IMR-90 (cell line): ENCODE data around the gene GNA14. TPM values are rescaled to one million over a fixed set of nuclear protein-coding genes. Genes with fewer than 3 reads are reported as not detected.

ENCODE experiments used
- ATAC-seq: fragments of 200-7000 bp; cut with Tn5 transposase; 2 replicates; pipeline ENCODE4 v1.9.1; 2020; ENCODE audit warnings: low read depth, mild to moderate bottlenecking, moderate library complexity
- BruUV-seq: library from RNA; stranded (reverse); fragments of 400-500 nt; replicated peaks from 2 replicates; lab custom pipeline; 2021; lab: Mats Ljungman, UMichigan
- CTCF ChIA-PET: fragments of 300-600 bp; formaldehyde crosslinking; extraction: SDS; loops from one replicate; lab custom pipeline; 2021; ENCODE audit warnings: antibody characterized with exemption; lab: Yijun Ruan, JAX
- POLR2A ChIA-PET: fragments of 300-600 bp; sonication (Branson Sonifier 250); formaldehyde crosslinking; loops from one replicate; lab custom pipeline; 2022; ENCODE audit warnings: antibody characterized with exemption; ENCODE audit not compliant: unreplicated experiment; lab: Charles Lee
- DNase-seq: peaks from one replicate; pipeline ENCODE4 v3.0.0; 2013
- H2AFZ ChIP-seq: replicated peaks from 2 replicates; pipeline ENCODE3; 2013; ENCODE audit warnings: low read length, mild to moderate bottlenecking; ENCODE audit not compliant: poor library complexity
- H2AK5ac ChIP-seq: 2 replicates; pipeline ENCODE4 v1.6.1; 2013; ENCODE audit warnings: low read depth, low read length, inconsistent platforms
- H2AK9ac ChIP-seq: replicated peaks from 2 replicates; pipeline ENCODE3; 2013; ENCODE audit warnings: mild to moderate bottlenecking, low read depth, low read length, moderate library complexity; ENCODE audit not compliant: poor library complexity
- H2BK120ac ChIP-seq: 2 replicates; pipeline ENCODE4 v1.6.1; 2013; ENCODE audit warnings: low read depth, low read length, inconsistent platforms
- H2BK15ac ChIP-seq: 3 replicates; pipeline ENCODE4 v1.6.1; 2013; ENCODE audit warnings: low read depth, low read length, inconsistent platforms
- H2BK20ac ChIP-seq: 2 replicates; pipeline ENCODE4 v1.6.1; 2013; ENCODE audit warnings: low read depth, mild to moderate bottlenecking, inconsistent platforms, low read length, moderate library complexity
- H2BK5ac ChIP-seq: 2 replicates; pipeline ENCODE4 v1.6.1; 2013; ENCODE audit warnings: mild to moderate bottlenecking, low read depth, low read length, inconsistent platforms; ENCODE audit not compliant: poor library complexity, severe bottlenecking
- H3K14ac ChIP-seq: replicated peaks from 2 replicates; pipeline ENCODE4 v1.6.1; 2013; ENCODE audit warnings: low read depth, low read length, inconsistent platforms
- H3K18ac ChIP-seq: 2 replicates; pipeline ENCODE4 v1.6.1; 2013; ENCODE audit warnings: low read depth, low read length, control low read depth
- H3K23ac ChIP-seq: 2 replicates; pipeline ENCODE4 v1.6.1; 2013; ENCODE audit warnings: low read depth, low read length, inconsistent platforms
- H3K27ac ChIP-seq: 2 replicates; pipeline ENCODE4 v1.5.1; 2013; ENCODE audit warnings: mild to moderate bottlenecking, control low read depth, low read length; ENCODE audit not compliant: insufficient read depth
- H3K27me3 ChIP-seq: 2 replicates; pipeline ENCODE4 v1.6.1; 2013; ENCODE audit warnings: low read length; ENCODE audit not compliant: control insufficient read depth, insufficient read depth
- H3K36me3 ChIP-seq: 2 replicates; pipeline ENCODE4 v1.6.1; 2013; ENCODE audit warnings: low read length, mixed read lengths; ENCODE audit not compliant: control insufficient read depth, insufficient read depth
- H3K4ac ChIP-seq: 2 replicates; pipeline ENCODE4 v1.6.1; 2013; ENCODE audit warnings: low read depth, low read length, inconsistent platforms
- H3K4me1 ChIP-seq: 2 replicates; pipeline ENCODE4 v1.6.1; 2013; ENCODE audit warnings: low read length, mixed read lengths; ENCODE audit not compliant: control insufficient read depth, insufficient read depth
- H3K4me2 ChIP-seq: 2 replicates; pipeline ENCODE4 v1.6.1; 2013; ENCODE audit warnings: low read depth, mild to moderate bottlenecking, control low read depth, low read length, moderate library complexity
- H3K4me3 ChIP-seq: 2 replicates; pipeline ENCODE4 v1.5.1; 2013; ENCODE audit warnings: low read depth, mild to moderate bottlenecking, control low read depth, low read length, moderate library complexity; ENCODE audit not compliant: insufficient read depth
- H3K56ac ChIP-seq: 2 replicates; pipeline ENCODE4 v1.6.1; 2013; ENCODE audit warnings: low read length, inconsistent platforms; ENCODE audit not compliant: insufficient read depth; ENCODE audit errors: extremely low read depth
- H3K79me1 ChIP-seq, 2 experiments: 2 replicates each; pipeline ENCODE4 v1.6.1; 2013; ENCODE audit warnings: low read length in 2 of 2, inconsistent platforms in 1 of 2, low read depth in 1 of 2
- H3K9ac ChIP-seq: 2 replicates; pipeline ENCODE4 v1.6.1; 2013; ENCODE audit warnings: low read depth, low read length, control low read depth
- H3K9me1 ChIP-seq: 2 replicates; pipeline ENCODE4 v1.6.1; 2013; ENCODE audit warnings: low read length, inconsistent platforms; ENCODE audit not compliant: insufficient read depth
- H3K9me3 ChIP-seq: 2 replicates; pipeline ENCODE4 v1.6.1; 2013; ENCODE audit warnings: low read length; ENCODE audit not compliant: control insufficient read depth, insufficient read depth
- H4K20me1 ChIP-seq: 2 replicates; pipeline ENCODE4 v1.6.1; 2013; ENCODE audit warnings: low read length, inconsistent platforms; ENCODE audit not compliant: insufficient read depth
- H4K5ac ChIP-seq: 2 replicates; pipeline ENCODE4 v1.6.1; 2013; ENCODE audit warnings: mild to moderate bottlenecking, low read depth, low read length, control low read depth
- H4K8ac ChIP-seq, 2 experiments: 2 replicates each; pipeline ENCODE4 v1.6.1; 2013; ENCODE audit warnings: low read depth in 2 of 2, low read length in 2 of 2, control low read depth in 1 of 2, inconsistent platforms in 1 of 2
- H4K91ac ChIP-seq: 2 replicates; pipeline ENCODE4 v1.6.1; 2013; ENCODE audit warnings: low read depth, low read length, inconsistent platforms; ENCODE audit not compliant: insufficient read depth
- FOS ChIP-seq: fragments of 150-350 bp; IDR thresholded peaks from 2 replicates; pipeline ENCODE4 v1.6.1; 2016; ENCODE audit warnings: low read depth, low read length
- MAFK ChIP-seq: IDR thresholded peaks from 2 replicates; pipeline ENCODE4 v1.6.1; 2012; ENCODE audit warnings: low read depth, low read length, improper control_type of control experiment
- WGBS, 2 experiments: methylation state at CpG; one replicate each; pipeline versions ENCODE4 v1.1.5 to v1.1.7; 2013; ENCODE audit warnings: missing lambda C conversion rate in 2 of 2; ENCODE audit not compliant: insufficient read length in 1 of 2; ENCODE audit errors: extremely low coverage in 2 of 2; 5-methylcytosine and 5-hydroxymethylcytosine counted together
- dilution Hi-C: fragments of 300-500 bp; cut with HindIII; formaldehyde crosslinking; loops from one replicate; pipeline ENCODE4 v1.14.3; 2018; ENCODE audit warnings: low sequenced_read_pairs; ENCODE audit not compliant: unreplicated experiment
- in situ Hi-C: fragments of 300-500 bp; cut with MboI; formaldehyde crosslinking; loops from 3 replicates; pipeline ENCODE4 v1.14.3; 2019; ENCODE audit warnings: low sequenced_read_pairs, inconsistent platforms, mixed read lengths
- intact Hi-C: fragments of 100-400 bp; cut with micrococcal nuclease; formaldehyde crosslinking; loops from 2 replicates; pipeline ENCODE4 v1.10.0; 2022
- polyA plus RNA-seq, 3 experiments: library from polyadenylated mRNA; depleted of rRNA; stranded (reverse); fragments of >200 nt; gene quantifications; 2 replicates each; pipeline ENCODE4 v1.2.3, GENCODE V29; 2012; ENCODE audit warnings: low replicate concordance in 1 of 3
- total RNA-seq: library from RNA; depleted of rRNA; stranded (reverse); fragments of >200 nt; gene quantifications from 2 replicates; pipeline ENCODE4 v1.2.3, GENCODE V29; 2012

Gene GNA14
- total and polyA plus RNA-seq, 2 of the 4 experiments (the other 2 are of a cell fraction) = under 0.01 to 0.03 TPM

DNA sequence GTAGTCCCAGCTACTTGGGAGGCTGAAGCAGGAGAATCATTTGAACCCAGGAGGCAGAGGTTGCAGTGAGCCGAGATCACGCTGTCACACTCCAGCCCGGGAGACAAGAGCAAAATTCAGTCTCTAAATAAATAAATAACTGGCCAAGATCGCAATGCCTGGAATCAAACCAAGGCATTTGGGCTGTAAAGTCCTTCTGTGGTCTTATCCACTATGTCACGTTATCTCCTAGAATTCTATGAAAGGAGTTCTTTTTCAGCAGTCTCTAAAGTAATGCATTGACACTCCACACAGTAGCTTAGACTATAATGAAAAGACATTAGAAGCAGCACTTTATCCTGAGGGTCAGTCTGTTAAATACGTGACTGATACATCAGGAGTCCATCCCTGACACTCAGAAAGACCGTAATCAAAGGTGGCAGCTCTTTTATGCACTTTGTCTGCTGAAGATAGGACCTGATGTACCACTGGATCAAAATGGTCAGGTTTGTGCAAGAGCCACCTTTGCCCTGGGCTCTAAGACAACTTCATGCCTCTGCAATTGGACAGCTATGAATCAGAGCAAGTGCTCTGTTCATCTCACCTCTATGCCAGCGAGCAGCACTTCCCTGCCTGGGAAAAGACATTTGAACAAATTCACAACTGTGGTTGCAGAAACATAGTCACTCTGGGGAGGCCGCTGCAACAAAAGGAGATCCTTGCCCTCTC, 31.7 kb upstream of the GNA14 start:
- H4K91ac ChIP-seq = no peak overlapping the region
- no peak overlapping the region for H2AK5ac ChIP-seq
- TF ChIP-seq FOS (no peak), MAFK (no peak)
- no peaks in the 10 kb centered on the region for H3K9me3 ChIP-seq
- no peaks in the 10 kb centered on the region for H4K20me1 ChIP-seq
- H3K23ac ChIP-seq = no peak overlapping the region
- H3K9me1 ChIP-seq = no peaks in the 10 kb centered on the region
- dilution Hi-C loops (no loop called here), intact Hi-C loops (no loop called here), in situ Hi-C loops (no loop called here)
- H3K4me1 ChIP-seq = no peaks in the 10 kb centered on the region
- H3K9ac ChIP-seq = no peak overlapping the region
- POLR2A ChIA-PET = no interaction called here
- CTCF ChIA-PET = interaction anchor here (0.6 kb wide), 1 partner anchor 11 kb away, joined by 4 read pairs; no protein-coding TSS in a partner anchor
- H3K4me2 ChIP-seq = no peak overlapping the region
- no peak overlapping the region for H3K14ac ChIP-seq
- no peaks in the 10 kb centered on the region for H3K27me3 ChIP-seq
- H3K79me1 ChIP-seq = no peaks in the 10 kb centered on the region
- H2BK120ac ChIP-seq = no peak overlapping the region
- no peak overlapping the region for H2AFZ ChIP-seq
- no peak overlapping the region for H3K27ac ChIP-seq
- no peak overlapping the region for H3K4me3 ChIP-seq
- WGBS, 2 experiments = no CpG with 5 or more reads among the region's 9 CpGs
- H2BK20ac ChIP-seq = no peak overlapping the region
- no peak overlapping the region for H2BK5ac ChIP-seq
- ATAC-seq (no peak), DNase-seq (no peak)
- H3K4ac ChIP-seq = no peak overlapping the region
- H3K56ac ChIP-seq = no peak overlapping the region
- H3K36me3 ChIP-seq = no peaks in the 10 kb centered on the region
- BruUV-seq = no TSS peak
- H4K5ac ChIP-seq = no peak overlapping the region
- no peak overlapping the region for H2BK15ac ChIP-seq
- no peak overlapping the region for H2AK9ac ChIP-seq
- no peak overlapping the region for H4K8ac ChIP-seq
- H3K18ac ChIP-seq = no peak overlapping the region
